ENCODE data around the gene NDEL1. TPM values are rescaled to one million over a fixed set of nuclear protein-coding genes. Genes with fewer than 3 reads are reported as not detected.

NDEL1 gene
- total RNA-seq, 1 experiment from 2014 or later = 71.1 TPM

- CTCF ChIA-PET = no interaction called here
These were observed 9.9 kb downstream of the NDEL1 start for GRCh38 chr17:8445536-8445935.

DNA sequence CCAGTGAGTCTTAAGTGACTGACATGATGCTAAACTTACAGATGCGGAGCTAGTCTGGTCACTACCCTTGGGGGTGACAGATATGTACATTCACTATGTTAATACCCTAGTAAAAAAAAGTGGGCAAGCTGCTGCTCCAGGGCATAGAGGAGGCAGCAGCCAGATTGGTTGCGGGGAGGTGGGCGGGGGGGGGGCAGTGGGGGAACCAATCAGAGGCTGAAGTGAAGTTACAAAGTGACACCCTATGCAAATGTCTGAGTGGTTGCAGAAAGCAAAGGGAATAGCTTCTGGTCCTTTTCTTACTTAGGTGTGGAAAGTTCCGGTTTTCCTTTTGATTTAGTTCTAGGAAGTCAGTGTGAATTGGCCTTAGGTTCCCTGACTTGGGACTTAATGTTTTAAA, 12.1 kb downstream of the NDEL1 start:
- POLR2A ChIA-PET (ENCODE audit: low non-redundant PET) = interaction anchor here (0.6 kb wide), 1 partner anchor 71 kb away, joined by 5 read pairs; no protein-coding TSS in a partner anchor
- no peak overlapping the region for H3K4me3 ChIP-seq (ENCODE audit: low read depth, low read length, poor library complexity, severe bottlenecking)
- intact Hi-C loops (cut with micrococcal nuclease; ENCODE audit: unreplicated experiment) = no loop called here
- no peak overlapping the region for H3K27ac ChIP-seq (ENCODE audit: low read depth, low read length, poor library complexity, severe bottlenecking)
- H3K27me3 ChIP-seq (replicated peaks; ENCODE audit: insufficient read depth, low read depth, low read length, poor library complexity) = no peaks in the 10 kb centered on the region
- peaks cover 69% of the 10 kb centered on the region for H3K36me3 ChIP-seq (ENCODE audit: insufficient read depth, low read length, poor library complexity, severe bottlenecking)
- H3K9me3 ChIP-seq (ENCODE audit: low read depth, low read length, poor library complexity, severe bottlenecking) = no peaks in the 10 kb centered on the region
- peak; percentile 50 for DNase-seq (ENCODE audit: low spot score)
- CTCF ChIA-PET = no interaction called here
- H3K4me1 ChIP-seq (ENCODE audit: insufficient read depth, low read length, poor library complexity, severe bottlenecking) = peaks cover 24% of the 10 kb centered on the region
- TF ChIP-seq CTCF (conservative IDR thresholded peaks at IDR 0.05; ENCODE audit: low read depth, low read length) = no peak
- TF ChIP-seq EZH2 (IDR thresholded peaks at IDR 0.05; ENCODE audit: borderline replicate concordance, low read depth, low read length, poor library complexity, severe bottlenecking) = no peak
- no TSS peak for BruUV-seq (replicated peaks)

More at GRCh38 chr17:8445536-8445935, 9.9 kb downstream of the NDEL1 start:
- no peak overlapping the region for H3K4me3 ChIP-seq (ENCODE audit: low read depth, low read length, poor library complexity, severe bottlenecking)
- H3K4me1 ChIP-seq (ENCODE audit: insufficient read depth, low read length, poor library complexity, severe bottlenecking) = peaks cover 32% of the 10 kb centered on the region
- peak overlapping the region; percentile 36 for H3K27ac ChIP-seq (ENCODE audit: low read depth, low read length, poor library complexity, severe bottlenecking)
- no peaks in the 10 kb centered on the region for H3K9me3 ChIP-seq (ENCODE audit: low read depth, low read length, poor library complexity, severe bottlenecking)
- no TSS peak for BruUV-seq (replicated peaks)
- POLR2A ChIA-PET (ENCODE audit: low non-redundant PET) = no interaction called here
- no peaks in the 10 kb centered on the region for H3K27me3 ChIP-seq (replicated peaks; ENCODE audit: insufficient read depth, low read depth, low read length, poor library complexity)
- H3K36me3 ChIP-seq (ENCODE audit: insufficient read depth, low read length, poor library complexity, severe bottlenecking) = peaks cover 47% of the 10 kb centered on the region
- intact Hi-C loops (cut with micrococcal nuclease; ENCODE audit: unreplicated experiment) = no loop called here
- DNase-seq (ENCODE audit: low spot score) = peak; percentile 30
- TF ChIP-seq EZH2 (IDR thresholded peaks at IDR 0.05; ENCODE audit: borderline replicate concordance, low read depth, low read length, poor library complexity, severe bottlenecking) (no peak), CTCF (conservative IDR thresholded peaks at IDR 0.05; ENCODE audit: low read depth, low read length) (no peak)

DNA sequence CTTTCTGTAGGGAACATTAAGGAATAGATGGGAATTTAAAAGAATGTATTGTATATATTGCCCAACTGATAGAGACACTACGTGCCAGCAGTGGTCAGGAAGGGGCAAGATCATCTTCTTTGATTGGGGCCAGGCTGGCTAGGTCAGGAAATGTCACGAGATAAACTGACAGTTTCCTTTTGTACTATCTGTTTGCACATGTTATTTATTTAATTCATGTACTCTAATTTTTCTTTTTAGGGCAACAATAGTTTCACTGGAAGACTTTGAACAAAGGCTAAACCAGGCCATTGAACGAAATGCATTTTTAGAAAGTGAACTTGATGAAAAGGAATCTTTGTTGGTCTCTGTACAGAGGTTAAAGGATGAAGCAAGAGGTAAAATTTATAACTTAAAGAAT, 12.6 kb downstream of the NDEL1 start:
- CTCF ChIA-PET = no interaction called here

More for the DNA sequence above, 12.6 kb downstream of the NDEL1 start:
- no peak for TF ChIP-seq CTCF (conservative IDR thresholded peaks at IDR 0.05; ENCODE audit: low read depth, low read length)
- no peak for TF ChIP-seq EZH2 (IDR thresholded peaks at IDR 0.05; ENCODE audit: borderline replicate concordance, low read depth, low read length, poor library complexity, severe bottlenecking)
- BruUV-seq (replicated peaks) = no TSS peak
- no peak for DNase-seq (ENCODE audit: low spot score)
- POLR2A ChIA-PET (ENCODE audit: low non-redundant PET) = no interaction called here
- peaks cover 74% of the 10 kb centered on the region for H3K36me3 ChIP-seq (ENCODE audit: insufficient read depth, low read length, poor library complexity, severe bottlenecking)
- H3K4me3 ChIP-seq (ENCODE audit: low read depth, low read length, poor library complexity, severe bottlenecking) = no peak overlapping the region
- peaks cover 21% of the 10 kb centered on the region for H3K4me1 ChIP-seq (ENCODE audit: insufficient read depth, low read length, poor library complexity, severe bottlenecking)
- no peak overlapping the region for H3K27ac ChIP-seq (ENCODE audit: low read depth, low read length, poor library complexity, severe bottlenecking)
- no peaks in the 10 kb centered on the region for H3K27me3 ChIP-seq (replicated peaks; ENCODE audit: insufficient read depth, low read depth, low read length, poor library complexity)
- no peaks in the 10 kb centered on the region for H3K9me3 ChIP-seq (ENCODE audit: low read depth, low read length, poor library complexity, severe bottlenecking)
- intact Hi-C loops (cut with micrococcal nuclease; ENCODE audit: unreplicated experiment) = no loop called here

Measured in A673 (cell line).